ENCODE results near the gene RASA2. TPM values are rescaled to one million over a fixed set of nuclear protein-coding genes. Genes with fewer than 3 reads are reported as not detected.

RASA2 gene
- total and polyA plus RNA-seq, 2 experiments from 2014 or later = 16.6 to 28.6 TPM

- no peak for TF ChIP-seq ZNF462 (CRISPR knock-in tag; IDR thresholded peaks at IDR 0.05)
- no peak for TF ChIP-seq JUNB (IDR thresholded peaks at IDR 0.05; ENCODE audit: unreplicated experiment)
- no peak for TF ChIP-seq CTCF (conservative IDR thresholded peaks at IDR 0.05; ENCODE audit: low read depth in 2 of 2)
Measured at GRCh38 chr3:141500397-141500796, 13.6 kb downstream of the RASA2 start (continued).

GRCh38 chr3:141505166-141505565 lies 18.3 kb downstream of the RASA2 start:
- Mint-ChIP-seq H3K36me3 (ENCODE audit: low read depth) (no peaks in the 10 kb centered on the region), H3K27me3 (ENCODE audit: insufficient read depth, low read depth, poor library complexity) (no peaks in the 10 kb centered on the region), H3K9me3 (no peaks in the 10 kb centered on the region), H3K4me1 (peaks cover 10% of the 10 kb centered on the region; the same call in 2 of the 3 replicates), H3K27ac (no peak overlapping the region), H3K4me3 (no peak overlapping the region)
- DNase-seq (ENCODE audit: low spot score) (no peak), ATAC-seq (no peak)
- Histone ChIP-seq H3K27ac (ENCODE audit: low read depth) (no peak overlapping the region), H3F3A (replicated peaks; ENCODE audit: low read depth) (no peaks in the 10 kb centered on the region), H4K20me1 (replicated peaks; ENCODE audit: insufficient read depth) (peaks cover 15% of the 10 kb centered on the region), H2AFZ (no peak overlapping the region), H3K4me3 (no peak overlapping the region), H3K9me2 (ENCODE audit: insufficient read depth) (no peaks in the 10 kb centered on the region), H3K36me3 (ENCODE audit: insufficient read depth) (no peaks in the 10 kb centered on the region), H3K79me2 (replicated peaks; ENCODE audit: insufficient read depth) (peaks cover 79% of the 10 kb centered on the region), H3K4me2 (no peak overlapping the region), H3K27me3 (ENCODE audit: insufficient read depth) (no peaks in the 10 kb centered on the region), H3K4me1 (ENCODE audit: insufficient read depth) (peaks cover 7% of the 10 kb centered on the region; the same call in 1 of the 2 replicates)
- TF ChIP-seq EZH2 (IDR thresholded peaks at IDR 0.05; ENCODE audit: low read depth, unreplicated experiment) (no peak), POLR2AphosphoS5 (IDR thresholded peaks at IDR 0.05; ENCODE audit: low read depth) (no peak), EZH2phosphoT487 (IDR thresholded peaks at IDR 0.05; ENCODE audit: unreplicated experiment) (no peak), ZNF114 (CRISPR knock-in tag; IDR thresholded peaks at IDR 0.05) (no peak), CREB1 (CRISPR knock-in tag; IDR thresholded peaks at IDR 0.05; ENCODE audit: low read depth) (no peak), ZNF462 (CRISPR knock-in tag; IDR thresholded peaks at IDR 0.05) (no peak), JUNB (IDR thresholded peaks at IDR 0.05; ENCODE audit: unreplicated experiment) (no peak)

All from GM23338 (cell line).